Choroid plexus epithelial cell (primary cell): ENCODE results near the gene COCH.
"Not testable (repeated sequence)": the region's sequence is repeated elsewhere in the genome, so short reads cannot be mapped to it uniquely, and the experiment has no call there.

Experiments
- DNase-seq: peaks from one replicate; pipeline ENCODE4 v3.0.0-alpha.2; 2010; ENCODE audit warnings: low read depth
- H3K4me3 ChIP-seq: 2 replicates; pipeline ENCODE4 v1.5.1; 2011; ENCODE audit warnings: low read depth, mild to moderate bottlenecking, control low read depth, low read length, moderate library complexity
- CTCF ChIP-seq: conservative IDR thresholded peaks from 2 replicates; pipeline ENCODE4 v1.5.1; 2011; ENCODE audit warnings: low read depth, mild to moderate bottlenecking, control low read depth, inconsistent platforms, low read length, moderate library complexity

The COCH gene

GRCh38 chr14:30921305-30921704 lies 46.9 kb downstream of the COCH start:
- DNase-seq: peak; percentile 44
- no peak overlapping the region for H3K4me3 ChIP-seq
- TF ChIP-seq CTCF: no peak

- no peak for DNase-seq
- H3K4me3 ChIP-seq: no peak overlapping the region
- TF ChIP-seq CTCF: no peak
Observed at GRCh38 chr14:30921788-30922187, 47.4 kb downstream of the COCH start.

DNA sequence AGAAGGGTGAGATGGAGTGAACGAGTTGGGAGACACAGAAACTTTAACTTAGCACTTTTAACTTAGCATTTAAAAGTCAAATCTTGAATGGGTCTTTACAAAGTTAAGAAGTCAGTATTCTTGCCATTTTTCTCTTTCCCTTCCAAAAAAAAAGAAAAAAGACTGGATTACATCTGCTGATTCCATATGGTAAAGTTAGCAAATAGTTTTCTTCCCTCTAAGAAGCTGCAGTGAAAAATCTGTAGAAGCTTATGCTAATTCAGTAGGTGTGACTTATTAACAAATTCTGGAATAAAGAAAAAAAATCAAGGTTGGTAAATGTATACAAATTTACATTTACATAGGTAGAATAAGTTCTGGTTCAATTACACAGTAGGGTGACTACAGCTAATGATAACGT lies 50.9 kb downstream of the COCH start:
- DNase-seq: no peak
- no peak for TF ChIP-seq CTCF
- no peak overlapping the region for H3K4me3 ChIP-seq

DNA sequence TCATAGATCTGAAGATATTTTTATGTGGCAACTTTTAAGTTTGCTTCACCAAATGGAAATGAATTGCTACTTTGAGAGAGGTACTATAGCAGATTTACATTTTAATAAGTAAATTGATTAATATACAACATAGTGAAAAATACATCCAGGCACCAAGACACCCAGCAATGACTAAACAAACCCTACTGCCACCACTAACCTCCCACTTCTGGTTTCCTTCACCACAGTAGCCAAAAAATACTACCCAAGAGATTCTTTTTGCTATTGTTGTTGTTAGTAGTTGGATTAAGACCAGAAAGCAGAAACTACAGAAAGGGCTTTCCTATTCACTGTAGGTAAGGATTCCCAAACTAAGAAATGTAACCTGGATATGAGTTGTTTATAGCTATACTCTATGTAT lies 54.1 kb downstream of the COCH start:
- H3K4me3 ChIP-seq: no peak overlapping the region
- no peak for DNase-seq
- TF ChIP-seq CTCF: no peak

DNA sequence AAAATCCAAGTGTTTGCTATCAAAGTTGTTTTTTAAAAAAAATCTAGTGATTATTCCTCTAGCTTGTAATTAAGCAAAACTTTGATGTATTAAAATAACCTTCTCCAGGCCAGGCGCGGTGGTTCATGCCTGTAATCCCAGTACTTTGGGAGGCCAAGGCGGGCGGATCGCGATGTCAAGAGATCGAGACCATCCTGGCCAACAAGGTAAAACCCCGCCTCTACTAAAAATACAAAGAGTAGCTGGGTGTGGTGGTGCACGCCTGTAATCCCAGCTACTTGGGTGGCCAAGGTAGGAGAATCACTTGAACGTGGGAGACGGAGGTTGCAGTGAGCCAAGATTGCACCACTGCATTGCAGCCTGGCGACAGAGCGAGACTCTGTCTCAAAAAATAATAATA lies 59.6 kb downstream of the COCH start:
- not testable (repeated sequence) for DNase-seq, H3K4me3 ChIP-seq

- no peak overlapping the region for H3K4me3 ChIP-seq
- TF ChIP-seq CTCF: no peak
- DNase-seq: no peak
Observed at GRCh38 chr14:30935445-30935844, 61.1 kb downstream of the COCH start.

- no peak overlapping the region for H3K4me3 ChIP-seq
- DNase-seq: no peak
- no peak for TF ChIP-seq CTCF
Observed at GRCh38 chr14:30938617-30939016, 64.3 kb downstream of the COCH start.
